Hematopoietic multipotent progenitor cell treated with erythropoietin and hydrocortisone succinate and interleukin-3 and kit ligand, for 15 days (in vitro differentiated cells): ENCODE results near the gene HEATR3.
"Not testable (repeated sequence)": the region's sequence is repeated elsewhere in the genome, so short reads cannot be mapped to it uniquely, and the experiment has no call there.

Experiments used
- DNase-seq: peaks from one replicate; pipeline ENCODE4 v3.0.0-alpha.2; 2015; ENCODE audit warnings: low spot score

The HEATR3 gene

DNA sequence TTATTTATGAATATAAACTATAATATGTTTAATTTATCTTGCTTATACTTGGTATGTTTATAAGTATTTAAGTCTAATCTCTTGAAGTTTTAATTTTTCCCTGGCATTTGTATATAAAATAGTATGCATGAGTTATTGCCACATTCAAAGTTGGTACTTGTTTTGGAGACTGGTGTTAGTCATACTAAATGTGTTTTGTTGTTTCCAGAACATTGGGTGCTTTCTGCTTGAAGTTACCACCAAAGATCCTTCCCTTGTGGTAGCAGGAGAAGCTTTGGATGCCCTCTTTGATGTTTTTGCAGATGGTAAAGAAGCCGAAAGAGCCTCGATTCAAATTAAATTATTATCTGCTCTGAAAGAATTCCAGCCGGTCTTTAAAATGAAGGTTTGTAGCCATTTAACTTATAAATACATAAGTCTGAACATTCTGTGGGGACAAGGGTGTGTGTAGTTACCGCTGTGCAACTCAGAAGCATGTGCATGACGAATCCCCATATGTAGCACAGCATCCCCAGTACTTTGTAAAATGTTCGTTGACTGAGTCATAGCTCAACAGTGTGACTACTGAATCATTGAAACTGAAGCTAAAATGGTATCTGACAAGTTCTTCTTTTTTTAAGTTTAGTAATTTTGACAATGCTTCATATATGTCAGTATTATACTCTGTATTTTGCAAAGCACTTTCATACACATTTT, 36.4 kb downstream of the HEATR3 start:
- no peak for DNase-seq

DNA sequence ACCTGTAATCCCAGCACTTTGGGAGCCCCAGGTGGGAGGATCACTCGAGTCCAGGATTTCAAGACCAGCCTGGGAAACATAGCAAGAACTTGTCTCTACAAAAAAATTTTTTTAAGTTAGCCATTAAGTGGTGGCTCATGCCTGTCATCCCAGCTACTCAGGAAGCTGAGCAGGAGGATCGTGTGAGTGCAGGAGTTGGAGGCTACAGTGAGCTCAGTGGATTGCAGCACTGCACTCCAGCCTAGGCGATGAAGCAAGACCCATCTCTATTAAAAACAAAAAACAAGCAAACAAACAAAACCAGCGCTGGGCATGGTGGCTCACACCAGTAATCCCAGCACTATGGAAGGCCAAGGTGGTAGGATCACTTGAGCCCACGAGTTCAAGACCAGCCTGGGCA, 38.0 kb downstream of the HEATR3 start:
- no peak for DNase-seq

DNA sequence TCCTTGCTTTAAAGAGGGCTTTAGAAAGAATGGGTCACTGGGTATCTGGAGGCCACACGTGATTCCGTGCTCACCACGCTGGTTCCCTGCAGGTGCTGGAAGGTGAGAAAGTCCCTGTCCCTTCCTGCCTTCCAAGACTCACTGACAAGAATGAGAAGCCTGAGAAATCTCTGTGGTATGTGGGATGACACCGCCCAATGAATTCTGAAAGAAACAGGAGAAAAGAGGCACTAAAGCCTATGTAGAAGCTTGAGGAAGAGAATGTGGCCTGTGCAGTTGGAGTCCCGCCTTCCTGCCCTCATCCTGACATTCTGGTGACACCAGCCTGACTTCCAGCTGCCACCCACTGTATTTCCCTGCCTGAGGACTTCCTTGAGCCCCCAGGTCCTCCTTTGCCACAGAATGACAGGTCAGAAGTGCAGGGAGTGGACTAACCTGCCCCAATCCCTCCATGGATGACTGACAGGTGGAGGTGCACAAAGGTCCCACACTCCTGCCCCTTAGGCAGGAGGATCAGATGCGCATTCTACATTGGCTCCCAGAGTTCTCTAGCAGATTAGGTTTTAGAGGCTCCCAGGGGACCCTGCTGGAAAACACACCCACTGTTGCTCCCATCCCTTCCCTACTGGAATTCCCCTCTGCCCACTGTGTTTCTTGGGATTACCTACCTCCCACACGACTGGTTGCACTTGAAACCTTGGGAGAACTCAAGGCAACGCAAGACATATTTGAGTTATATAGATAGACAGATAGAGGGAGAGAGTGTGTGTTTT, 48.8 kb downstream of the HEATR3 start:
- no peak for DNase-seq

DNA sequence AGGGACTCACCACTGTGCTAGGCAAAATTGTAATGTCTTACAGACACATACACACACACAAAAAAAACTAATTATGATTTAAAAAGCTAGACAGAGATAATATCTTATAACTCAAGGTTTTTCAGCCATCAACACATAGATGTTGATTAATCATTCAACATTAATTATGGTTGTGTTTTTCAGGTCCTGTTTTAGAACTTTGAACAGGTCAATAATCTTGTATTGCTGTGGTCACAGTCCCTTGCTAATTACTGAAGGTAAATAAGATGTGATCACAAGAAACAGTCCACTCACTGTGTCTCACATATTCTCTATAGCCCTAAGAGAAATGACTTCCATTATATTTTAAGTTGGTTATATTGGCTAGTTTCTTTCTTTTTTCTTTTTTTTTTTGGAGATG, 54.9 kb downstream of the HEATR3 start:
- DNase-seq = no peak

DNA sequence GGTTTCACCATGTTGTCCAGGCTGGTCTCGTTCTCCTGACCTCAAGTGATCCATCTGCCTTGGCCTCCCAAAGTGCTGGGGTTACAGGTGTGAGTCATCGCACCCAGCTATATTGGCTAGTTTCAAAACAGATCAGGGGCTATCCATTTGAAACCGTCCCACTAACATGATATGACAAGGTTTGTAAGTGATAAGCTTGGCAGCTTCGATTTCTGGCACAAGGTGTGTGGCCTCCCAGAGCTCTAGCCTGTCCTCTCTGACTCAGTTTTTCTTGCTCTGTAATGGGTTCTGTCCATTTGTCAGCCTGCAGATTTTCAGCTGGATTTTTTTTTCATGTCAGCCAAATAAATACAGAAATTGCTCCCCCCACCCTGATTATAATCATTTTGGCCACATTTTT, 55.5 kb downstream of the HEATR3 start:
- no peak for DNase-seq

DNA sequence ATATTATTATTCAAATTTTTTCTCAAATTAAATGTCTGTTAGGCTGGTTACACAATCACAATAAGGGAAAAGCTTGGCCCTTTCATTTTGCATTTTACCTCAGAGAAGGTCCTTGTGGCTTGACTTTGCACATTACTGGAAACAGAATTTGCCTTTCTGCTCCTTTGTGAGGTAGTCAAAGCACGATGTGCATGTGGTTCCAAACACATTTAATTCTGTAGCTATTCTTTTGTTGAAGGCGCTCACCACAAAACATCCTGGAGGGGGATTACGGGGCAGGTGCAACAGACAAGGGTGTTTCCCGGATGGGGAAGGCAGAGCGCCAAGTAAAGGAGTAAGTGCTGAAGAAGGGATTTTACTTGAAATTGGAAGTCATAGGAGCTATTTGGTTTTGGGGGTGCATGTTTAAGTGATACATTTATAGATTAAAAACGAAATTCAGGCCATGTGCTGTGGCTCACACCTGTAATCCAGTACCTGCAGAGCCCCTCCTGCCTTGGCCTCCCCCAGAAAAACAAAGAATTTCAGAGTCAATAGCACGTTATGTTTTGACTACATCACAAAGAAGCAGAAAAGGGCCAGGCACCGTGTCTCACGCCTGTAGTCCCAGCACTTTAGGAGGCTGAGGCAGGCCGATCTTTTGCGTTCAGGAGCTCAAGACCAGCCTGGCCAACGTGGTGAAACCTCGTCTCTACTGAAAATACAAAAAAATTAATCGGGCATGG, 56.1 kb downstream of the HEATR3 start:
- DNase-seq = no peak

DNA sequence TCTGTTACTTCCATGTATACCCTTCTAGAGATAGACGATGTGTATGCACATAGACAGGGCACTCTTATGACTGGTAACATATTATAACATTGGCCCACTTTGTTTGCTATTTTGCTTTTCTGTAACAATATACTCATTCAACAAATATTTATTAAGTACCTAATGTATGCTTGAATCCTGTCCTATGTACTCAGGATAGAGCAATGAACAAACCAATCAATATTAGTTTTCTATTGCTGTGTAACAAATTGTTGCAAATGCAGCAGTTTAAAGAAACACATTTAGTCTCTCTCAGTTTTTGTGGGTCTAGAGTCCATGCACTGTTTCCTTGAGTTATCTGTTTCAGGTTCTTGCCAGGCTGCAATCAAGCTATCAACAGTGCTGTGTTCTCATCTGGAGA, 57.6 kb downstream of the HEATR3 start:
- no peak for DNase-seq

DNA sequence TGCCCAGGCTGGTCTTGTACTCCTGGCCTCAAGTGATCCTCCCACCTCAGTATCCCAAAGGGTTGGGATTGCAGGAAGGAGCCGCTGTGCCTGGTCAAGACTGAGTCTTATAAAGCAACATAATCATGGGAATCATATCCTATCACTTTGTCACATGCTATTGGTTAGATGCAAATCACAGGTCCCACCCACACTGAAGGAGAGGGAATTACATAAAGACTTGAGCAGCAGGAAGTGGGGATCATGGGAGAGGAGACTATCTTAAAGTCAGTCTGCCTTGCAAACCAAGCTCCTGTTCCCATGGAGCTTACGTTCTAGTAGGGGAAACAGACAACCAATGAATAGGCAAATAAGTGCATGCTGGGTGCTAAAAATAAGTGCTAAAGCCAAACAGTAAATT, 59.0 kb downstream of the HEATR3 start:
- DNase-seq = no peak

DNA sequence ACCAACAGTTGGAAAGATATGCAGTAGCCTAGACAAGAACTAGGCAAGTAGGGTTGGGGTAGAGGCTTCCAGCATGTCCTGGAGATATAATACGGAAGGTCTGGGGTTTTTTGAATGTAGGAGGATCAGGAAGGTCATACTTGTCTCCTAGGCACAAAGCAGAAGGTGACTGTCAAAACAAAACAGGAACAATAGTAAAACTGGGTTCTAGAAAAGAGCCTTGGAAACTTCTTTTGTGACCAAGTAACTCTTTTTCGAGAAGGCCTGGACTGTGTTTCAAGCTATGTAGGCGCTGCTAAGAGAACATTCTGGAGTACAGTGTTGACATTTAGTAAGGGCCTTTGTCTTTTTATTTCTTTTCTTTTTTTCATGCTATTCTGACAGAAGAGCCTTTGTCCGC, 60.4 kb downstream of the HEATR3 start:
- no peak for DNase-seq

DNA sequence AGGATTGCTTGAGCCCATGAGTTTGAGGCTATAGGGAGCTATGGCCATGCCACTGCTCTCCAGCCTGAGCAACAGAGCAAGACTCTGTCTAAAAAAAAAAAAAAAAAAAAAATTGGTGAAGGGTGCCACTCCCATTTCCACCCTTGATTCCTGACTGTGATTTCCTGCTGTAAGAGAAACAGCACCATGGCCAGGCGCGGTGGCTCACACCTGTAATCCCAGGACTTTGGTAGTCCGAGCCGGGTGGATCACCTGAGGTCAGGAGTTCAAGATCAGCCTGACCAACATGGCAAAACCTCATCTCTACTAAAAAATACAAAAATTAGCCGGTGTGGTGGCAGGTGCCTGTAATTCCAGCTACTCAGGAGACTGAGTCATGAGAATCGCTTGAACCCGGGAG, 66.8 kb downstream of the HEATR3 start:
- DNase-seq = not testable (repeated sequence)

DNA sequence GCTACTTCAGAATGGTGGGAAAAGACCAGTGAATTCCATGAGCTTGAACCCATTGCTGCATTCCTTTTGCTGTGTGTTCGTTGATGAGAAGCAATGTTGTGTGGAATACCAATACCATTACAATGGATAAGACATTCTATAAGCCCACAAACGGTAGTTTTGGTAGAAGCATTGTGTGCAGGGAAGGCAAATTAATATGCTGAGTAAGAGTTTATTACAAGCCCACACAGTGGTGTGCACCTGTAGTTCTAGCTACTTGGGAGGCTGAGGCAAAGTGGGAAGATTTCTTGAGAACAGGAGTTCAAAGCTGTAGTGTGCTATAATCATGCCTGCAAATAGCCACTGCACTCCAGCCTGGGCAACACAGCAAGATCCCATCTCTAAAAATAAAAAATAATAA, 67.4 kb downstream of the HEATR3 start:
- DNase-seq = no peak

DNA sequence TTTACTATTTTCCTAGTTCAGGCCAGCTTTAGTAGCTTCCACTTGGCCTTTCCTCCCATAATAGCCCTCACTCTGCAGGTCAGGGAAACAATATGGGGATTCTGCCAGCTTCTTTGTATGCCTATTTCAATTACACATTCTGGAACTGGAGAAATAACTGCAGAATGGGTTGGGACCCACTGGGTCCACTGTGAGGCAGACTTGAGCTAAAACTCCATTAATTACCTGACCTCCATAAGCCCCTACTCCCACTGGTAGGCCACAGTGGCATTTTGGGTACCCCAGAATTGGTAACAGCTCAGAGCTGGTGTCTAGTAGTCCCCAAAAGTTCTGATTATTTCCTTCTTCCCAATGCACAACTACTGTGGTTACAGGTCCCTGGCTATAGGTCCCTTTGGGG, 70.6 kb downstream of the HEATR3 start:
- no peak for DNase-seq

DNA sequence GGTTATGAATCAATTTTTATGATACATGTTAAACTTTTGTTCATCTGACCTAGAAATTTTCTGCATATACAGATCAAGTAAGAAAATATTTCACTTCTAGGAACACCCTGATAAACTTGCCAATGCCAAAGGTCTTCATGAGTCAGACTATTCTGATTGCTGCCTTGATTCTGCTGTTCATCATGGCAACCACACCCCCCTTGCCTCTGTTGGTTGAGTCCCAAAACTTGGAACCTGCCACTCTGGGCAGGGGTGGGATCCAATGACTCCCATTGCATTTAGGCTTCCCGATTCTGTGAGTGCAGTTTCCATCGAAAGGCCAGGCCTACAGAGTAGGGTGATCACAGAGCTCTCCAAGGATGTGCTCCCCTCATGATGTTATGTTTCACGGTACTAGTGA, 71.5 kb downstream of the HEATR3 start:
- DNase-seq = no peak

DNA sequence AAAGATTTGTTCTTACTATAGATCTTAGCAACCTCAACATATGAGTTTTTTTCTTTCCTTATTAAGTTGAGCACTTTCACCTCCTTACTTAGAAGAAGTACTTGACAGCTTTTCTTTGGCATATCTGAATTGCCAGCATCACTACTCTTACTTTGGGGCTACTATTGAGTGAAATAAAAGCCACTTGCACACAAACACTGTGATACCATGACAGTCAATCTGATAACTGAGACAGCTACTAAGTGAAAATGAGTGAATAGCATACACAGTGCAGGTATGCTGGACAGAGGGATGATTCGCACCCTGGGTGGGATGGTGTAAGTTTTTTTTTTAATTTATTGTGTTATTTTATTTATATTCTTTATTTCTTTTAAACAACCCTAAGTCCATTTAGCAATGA, 73.8 kb downstream of the HEATR3 start:
- DNase-seq = no peak

DNA sequence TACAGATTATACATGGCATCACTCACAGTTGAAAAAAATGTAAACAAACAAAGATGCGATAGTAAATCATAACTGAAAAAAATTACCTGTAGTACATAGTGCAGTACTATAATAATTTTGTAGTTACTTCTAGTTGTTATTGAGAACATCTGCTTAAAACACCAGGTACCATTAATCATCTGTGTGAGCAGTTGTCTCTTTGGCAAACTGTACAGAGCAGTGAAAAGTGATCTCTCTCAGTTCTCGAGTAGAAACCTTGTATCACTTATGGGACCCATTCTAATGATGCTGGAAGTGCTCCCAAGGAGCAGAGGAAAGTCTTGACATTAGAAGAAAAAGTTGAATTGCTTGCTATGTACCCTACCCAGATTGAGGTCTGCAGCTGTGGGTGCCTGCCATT, 78.4 kb downstream of the HEATR3 start:
- DNase-seq = no peak

DNA sequence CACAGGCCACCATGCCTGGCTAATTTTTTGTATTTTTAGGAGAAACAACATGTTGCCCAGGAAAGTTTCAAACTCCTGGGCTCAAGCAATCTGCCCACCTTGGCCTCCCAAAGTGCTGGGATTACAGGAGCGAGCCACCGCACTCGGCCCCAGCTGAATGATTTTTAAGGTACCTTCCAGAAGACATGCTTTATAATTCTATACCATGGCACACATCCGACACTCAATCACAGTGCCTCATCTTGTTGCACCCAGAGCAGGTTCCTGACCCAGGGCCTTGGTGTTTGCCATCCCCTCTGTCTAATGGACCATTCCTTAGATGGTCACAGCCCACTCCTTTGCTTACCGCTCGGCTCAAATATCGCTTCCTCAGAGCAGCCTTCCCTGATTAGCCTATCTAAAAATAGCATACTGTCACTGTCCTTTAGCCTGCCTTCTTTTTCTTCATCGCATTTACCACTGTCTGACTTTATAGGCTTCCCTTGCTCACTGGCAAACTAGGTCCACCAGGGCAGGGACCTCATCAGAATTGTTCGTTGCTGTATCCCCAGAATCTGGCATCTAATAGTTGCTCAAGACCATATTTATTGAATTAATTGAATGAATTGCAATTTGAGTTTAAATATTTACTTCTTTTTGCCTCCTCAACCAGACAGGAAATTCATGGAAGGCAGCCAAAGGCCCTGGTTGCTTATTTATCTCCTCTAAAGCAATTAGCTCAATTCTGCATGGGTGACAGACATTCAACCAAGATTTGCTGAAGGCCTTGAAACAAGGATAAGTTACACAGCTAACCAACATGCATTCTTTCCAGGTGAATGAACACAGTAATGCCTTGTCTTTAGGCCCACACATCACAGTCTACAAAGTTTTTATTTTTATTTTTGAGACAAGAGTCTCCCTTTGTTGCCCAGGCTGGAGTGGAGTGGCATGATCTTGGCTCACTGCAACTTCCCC, 81.0 kb downstream of the HEATR3 start:
- no peak for DNase-seq

DNA sequence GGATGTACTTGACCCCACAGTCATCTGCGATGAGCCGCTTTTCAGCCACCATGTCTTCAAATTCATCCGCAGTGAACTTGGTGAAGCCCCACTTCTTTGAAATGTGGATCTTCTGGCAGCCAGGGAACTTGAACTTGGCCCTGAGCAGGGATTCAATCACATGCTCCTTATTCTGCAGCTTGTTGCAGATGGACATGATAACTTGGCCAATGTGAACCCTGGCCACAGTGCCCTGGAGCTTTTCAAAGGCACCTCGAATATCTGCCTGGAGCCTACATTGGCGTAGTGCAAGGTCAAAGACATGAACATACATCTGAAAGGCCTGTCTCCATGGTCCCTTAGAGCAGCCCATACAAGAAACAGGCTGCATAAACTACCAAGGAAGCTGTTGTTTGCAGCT, 85.6 kb downstream of the HEATR3 start:
- no peak for DNase-seq

DNA sequence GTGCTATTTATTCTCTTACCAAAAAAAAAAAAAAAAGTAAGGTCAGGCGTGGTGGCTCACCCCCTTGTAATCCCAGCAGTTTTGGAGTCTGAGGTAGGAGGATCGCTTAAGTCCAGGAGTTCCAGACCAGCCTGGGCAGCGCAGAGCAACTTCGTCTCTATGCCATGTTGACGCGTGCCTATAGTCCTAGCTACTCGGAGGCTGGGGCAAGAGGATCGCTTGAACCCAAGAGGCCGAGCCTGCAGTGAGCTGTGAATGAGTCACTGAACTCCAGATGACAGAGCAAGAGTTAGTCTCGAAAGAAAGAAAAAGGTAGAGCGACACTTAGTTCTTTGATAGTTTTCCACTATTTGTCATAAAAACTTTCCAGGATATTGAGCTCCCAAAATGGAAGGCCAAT, 86.0 kb downstream of the HEATR3 start:
- no peak for DNase-seq

DNA sequence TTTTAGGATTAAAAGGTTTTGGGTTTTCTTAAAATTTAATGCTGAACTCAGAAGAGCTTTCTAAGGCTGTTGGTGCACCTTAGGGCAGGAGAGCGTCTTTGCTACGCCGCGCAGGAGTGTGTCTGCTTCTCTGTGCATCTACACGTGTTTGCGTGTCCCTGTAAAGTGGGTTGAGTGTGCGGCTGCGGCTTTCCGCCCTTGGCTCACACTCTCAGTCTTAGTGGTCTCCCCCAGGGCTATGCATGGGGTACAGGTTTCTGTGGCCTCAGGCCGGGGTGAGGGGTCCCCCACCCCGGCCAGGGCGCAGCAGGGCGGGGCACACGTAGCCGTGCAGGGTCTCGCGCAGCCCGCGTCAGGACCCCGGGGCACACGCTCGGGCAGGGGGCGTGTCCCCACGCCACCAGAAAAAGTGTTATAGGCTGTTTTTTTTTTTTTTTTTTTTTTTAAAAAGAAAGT, 86.6 kb downstream of the HEATR3 start:
- DNase-seq = no peak

DNA sequence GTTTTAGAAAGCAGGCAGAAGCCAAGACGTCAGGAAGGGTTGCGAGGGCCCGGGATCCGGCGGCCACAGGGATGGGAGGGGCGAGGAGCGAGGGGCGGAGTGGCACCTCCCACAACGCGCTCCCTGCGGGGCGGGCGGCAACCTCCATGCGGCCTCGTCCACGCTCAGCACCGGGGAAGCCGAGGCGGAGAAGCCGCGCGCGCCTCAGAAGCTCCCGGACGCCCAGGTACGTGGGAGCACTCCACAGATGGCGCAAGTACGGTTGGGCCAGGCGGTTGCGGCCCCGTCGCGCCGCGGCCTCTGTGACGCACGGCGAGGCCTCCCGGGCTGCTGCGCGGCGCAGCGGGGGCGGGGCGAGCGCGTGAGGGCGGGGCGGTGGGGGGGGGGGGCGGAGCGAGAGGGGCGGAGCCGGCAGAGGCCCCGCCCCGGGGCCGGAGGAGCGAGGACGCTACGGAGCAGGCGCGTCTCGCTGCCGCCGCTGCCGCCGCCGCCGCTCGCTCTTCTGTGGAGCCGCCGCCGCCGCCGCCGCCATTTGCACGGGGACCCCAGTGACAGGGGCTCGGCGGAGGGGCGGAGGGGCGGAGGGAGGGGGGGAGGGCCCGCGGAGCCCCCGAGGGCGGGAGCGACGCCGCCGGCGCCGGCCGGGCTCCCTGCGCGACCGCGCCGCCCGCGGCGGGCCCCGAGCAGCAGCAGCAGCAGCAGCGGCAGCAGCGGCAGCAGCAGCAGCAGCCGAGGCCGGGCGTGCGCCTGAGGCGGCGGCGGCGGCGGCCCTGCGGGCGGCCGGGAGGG, 87.2 kb downstream of the HEATR3 start, which contains the start of gene TENT4B:
Gene TENT4B (plus strand): TSS at position 500 of the 789 bp plus-strand sequence. CDS start 316 bp downstream, outside the sequence.
- DNase-seq = peak; percentile 87
